NCI-H1105 (cell line): ENCODE results near the gene LY9.

Experiments
- DNase-seq: peaks from one replicate; lab custom pipeline; 2025; lab: John Stamatoyannopoulos, UW

LY9 gene

DNA sequence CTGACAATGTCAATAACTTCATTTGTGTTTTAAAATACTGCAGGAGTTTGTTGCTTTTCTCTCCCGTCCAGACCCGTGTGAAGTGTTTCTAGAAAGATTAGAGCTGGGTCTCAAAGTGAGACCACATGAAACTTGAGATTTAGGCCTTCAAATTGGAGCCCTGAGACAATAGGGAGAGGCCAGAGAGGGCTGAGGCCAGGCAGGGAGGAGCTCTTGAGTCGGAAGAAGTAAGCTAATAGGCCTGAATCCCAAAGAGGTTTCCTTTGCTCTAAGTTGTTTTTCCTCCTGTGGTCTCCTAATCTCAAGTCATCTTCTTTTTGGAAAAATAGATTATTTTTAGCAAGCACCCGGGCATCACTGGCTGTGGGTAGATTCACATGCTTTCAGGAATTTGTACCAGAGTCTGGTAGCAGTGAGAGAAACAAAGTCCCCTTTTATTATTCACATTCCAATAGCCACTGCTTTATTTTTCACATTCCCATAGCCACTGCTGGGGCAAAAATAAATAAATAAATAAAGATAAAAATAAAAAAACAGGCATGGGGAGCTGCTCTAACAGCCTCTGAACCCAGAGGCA, 41.1 kb downstream of the LY9 start:
- no peak for DNase-seq

DNA sequence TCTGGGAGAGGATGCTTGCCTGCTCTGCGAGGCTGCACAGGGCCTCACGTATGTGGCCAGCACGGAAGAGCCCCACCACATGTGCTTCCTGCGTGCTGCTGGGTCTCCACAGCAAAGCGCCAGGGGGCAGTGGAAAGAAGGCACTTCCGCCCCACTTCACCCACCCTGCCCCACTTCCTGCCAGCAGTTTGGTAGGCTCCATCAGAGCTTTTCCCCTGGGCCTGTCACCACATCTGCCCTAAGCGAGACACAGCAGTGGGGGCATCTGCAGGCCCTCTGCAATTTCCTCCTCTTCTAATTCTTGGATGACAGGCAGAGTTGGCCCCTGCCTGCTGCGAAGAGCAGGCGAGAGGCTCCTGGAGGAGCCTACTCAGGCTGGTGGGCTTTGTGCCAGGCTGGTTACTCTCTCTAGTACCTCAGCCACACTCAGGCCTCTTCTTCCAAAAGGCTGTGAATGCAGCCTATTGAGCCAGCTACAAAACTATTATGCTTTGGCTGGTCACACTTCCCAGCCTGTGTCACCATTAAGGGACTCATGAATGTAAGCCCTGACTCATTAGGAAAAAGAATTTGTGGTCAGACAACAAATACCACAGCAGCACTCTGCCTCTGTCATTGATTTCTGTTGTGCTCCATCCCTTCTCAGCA, 41.7 kb downstream of the LY9 start:
- no peak for DNase-seq

DNA sequence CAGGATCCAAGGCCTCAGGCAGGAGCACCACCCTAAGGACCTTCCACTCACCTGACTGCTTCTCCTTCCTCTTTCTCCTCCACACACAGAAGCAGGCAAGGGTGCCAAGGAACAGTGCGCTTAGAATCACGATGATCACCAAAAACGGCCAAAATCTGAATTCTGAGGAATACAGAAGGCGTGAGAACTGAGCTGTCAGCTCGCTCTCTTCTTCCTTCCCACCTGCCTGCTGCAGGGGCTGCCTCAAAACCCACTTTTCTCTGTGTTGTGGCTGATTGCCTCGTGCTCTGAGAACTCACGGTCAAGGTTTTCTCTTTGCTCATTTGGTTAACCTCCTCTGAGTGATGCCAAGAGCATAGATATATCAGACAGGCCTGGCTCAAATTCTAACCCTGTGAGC, 42.9 kb downstream of the LY9 start:
- DNase-seq = no peak

DNA sequence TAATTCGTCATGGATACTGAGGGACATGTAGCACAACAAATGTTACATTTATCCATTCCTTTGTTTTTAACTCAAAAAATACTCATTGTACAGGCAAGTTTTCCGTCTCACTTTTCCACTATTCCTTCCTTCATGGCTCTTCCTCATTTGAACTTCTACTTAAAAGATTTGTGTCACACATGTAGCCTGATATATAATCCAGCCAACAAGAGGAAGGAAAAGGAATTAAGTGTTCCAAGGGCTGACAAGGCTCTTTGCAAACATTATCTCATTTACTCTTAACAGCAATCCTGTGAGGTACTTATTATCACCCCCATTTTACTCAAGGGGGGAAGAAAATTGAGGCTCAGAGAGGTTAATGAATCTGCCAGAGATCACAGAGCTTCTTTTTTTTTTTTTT, 43.8 kb downstream of the LY9 start:
- DNase-seq = no peak

DNA sequence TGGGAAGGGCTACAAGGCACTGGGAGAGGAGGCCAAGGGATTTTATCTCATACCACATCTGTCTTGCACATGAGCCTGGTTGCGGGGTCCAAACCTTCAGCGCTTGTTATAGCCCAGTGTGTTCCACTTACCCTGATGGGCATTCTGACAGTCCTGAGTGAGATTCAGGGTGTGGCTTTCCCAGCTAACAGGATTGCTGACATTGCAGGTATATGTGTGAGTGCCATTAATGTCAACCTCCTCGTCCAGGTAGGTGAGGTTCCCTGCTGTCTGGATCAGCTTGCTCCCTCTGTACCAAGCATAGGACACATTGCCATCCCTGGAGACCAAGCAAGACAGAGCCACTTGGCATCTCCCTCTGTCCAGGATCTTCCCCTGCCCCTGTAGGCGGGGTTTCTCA, 45.1 kb downstream of the LY9 start:
- no peak for DNase-seq

DNA sequence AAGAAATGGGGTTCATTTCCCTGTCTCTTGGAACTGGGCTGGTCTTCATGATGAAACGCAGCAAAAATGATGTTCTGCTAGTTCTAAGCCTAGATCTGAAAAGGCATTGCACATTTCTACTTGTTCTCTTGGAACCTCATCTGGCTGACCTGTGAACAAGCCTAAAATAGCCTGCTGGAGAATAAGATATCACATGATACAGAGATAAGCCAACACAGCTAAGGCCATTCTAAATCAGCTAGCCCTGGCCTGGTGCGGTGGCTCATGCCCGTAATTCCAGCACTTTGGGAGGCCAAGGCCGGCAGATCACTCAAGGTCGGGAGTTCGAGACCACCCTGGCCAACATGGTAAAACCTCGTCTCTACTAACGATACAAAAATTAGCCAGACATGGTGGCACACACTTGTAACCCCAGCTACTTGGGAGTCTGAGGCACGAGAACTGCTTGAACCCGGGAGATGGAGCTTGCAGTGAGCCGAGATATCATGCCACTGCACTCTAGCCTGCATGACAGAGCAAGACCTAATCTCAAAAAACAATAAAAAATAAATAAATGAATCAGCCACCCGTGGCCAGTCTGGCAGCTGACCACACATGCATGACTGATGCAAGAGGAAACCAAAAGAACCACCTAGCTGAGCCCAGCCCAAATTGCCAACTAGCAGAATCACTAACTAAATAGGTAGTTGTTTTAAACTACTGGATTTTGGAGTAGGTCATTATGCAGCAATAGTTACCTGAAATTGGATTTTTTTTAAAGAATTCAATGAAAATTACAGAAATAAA, 48.7 kb downstream of the LY9 start:
- no peak for DNase-seq

DNA sequence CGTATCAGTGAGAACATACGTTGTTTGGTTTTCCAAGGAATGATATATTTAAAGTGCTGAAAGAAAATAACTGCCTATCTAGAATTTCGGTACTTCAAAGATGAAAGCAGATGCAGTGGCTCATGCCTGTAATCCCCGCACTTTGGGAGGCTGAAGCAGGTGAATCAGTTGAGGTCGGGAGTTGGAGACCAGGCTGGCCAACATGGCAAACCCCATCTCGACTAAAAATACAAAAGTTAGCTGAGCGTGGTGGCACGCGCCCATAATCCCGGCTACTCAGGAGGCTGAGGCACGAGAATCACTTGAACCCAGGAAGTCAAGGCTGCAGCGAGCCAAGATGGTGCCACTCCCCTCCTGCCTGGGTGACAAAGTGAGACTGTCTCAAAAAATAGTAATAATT, 50.3 kb downstream of the LY9 start:
- DNase-seq = no peak

DNA sequence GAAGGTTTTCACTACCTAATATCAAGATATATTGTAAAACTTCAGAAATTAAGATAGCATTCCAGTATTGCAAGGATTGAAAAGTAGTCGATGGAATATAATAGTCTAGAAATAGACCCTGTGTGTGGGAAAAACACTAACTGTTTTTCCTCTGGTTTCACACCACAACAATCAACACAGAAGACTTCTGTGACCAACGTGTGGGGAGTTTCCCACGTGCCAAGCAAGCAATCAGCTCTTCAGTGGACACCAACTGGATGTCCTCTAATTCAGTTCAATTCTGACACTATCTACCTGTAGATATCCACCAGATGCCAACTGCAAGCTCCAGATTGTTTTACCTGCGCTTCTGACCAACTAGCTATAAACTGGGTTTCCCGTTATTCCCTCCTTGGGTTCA, 54.6 kb downstream of the LY9 start:
- no peak for DNase-seq

DNA sequence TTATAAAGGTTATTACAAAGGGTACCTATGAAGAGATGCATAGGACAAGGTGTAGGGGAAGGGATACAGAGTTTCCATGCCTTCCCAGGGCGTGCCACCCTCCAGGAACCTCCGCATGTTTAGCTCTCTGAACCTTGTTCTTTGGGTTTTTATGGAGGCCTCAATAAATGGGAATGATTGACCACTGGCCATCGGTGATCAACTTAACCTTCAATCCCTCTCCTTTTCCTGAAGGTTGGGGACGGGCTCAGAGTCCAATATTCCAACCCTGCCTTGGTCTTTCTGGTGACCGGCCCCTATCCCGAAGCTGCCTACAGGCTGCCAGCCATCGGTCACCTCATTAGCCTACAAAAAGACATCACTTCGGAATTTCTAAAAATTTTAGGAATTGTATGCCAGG, 55.0 kb downstream of the LY9 start:
- no peak for DNase-seq

DNA sequence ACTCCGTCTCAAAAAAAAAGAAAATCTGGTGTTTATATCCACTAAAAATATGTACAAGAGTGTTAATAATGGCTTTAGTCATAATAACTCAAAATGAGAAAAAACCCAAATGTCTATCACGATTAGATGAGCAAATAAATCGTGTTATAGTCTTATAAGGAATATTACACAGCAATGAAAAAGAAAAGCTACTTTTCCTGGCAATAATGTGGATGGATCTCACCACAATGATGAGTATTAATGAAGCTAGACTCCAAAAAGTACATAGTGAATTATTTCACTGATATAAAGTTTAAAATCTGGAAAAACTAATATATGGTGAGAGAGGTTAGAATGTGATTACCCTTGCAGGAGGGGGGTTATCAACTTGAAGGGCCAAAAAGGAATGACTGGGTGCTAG, 57.0 kb downstream of the LY9 start:
- no peak for DNase-seq

DNA sequence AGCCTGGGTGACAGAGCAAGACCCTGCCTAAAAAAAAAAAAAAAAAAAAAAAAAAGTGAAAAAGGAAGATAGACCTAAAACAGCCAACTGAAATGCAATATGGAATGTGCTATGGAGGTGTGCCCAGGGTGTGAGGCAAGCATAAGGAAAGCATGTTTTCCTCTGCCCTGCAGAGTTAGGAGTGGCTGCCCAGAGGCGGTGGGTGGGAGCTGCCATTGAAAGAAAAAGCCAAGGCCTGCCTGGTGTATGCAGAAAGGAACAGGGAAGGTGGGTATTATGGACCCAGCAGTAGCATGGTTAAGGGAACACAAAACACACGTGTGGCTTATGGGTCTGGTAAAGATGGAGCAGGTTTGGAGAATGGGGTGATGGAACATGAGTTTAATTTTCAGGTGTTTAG, 57.8 kb downstream of the LY9 start:
- DNase-seq = no peak

DNA sequence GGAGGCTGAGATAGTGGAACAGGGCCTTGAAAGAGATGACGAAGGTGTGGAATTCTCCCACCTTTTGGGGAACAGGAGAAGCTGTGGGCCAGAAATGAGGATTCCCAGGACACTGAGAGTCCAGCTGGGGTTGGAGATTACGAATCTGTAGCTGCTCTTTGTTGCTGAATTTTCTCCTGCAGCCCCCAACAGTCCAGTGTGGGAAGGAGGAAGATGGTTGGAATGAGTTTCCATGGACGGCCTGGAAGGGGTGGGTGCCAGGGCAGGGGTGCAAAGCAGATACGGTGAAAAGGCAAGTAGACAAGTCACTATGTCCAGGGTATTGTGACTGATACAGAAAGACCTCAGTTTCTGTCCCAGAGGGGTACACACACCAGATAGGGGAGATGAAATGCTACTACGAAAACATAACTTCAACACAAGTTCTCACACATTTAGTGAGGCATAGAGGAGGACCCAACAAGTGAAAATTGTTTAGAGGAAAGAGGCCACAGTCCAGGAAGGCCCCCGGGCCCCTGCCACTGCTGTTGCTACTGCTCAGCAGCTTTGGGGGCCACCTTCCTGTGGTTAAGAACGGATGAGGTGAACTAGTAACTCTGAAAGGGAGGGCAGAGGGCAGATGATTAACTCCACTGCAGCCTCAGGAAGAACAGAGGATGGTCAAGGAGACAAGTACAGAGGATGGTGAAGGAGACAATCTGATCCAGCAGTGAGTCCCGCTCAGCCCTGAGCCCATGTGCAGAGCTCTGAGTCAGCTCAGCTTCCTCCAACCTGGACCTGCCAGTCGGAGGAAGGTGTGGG, 59.4 kb downstream of the LY9 start:
- no peak for DNase-seq

DNA sequence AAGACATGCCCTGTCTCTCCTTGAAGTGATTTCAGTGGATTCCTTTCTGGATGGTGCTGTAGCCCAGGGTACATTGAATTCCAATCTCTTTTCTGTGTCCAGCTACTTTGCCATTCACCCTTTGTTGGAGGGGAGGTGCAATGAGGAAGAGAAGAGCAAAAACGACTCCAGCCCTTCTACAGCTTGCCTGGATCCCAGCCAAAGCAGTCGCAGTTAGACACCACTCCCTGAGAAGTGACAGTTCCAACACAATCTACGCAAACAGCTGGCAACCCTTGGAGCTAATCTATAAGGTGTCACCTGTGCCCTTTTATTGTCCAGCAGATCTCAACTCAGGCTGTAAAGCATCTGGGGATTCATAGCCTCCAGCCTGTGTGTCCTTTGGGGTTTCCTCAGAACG, 62.1 kb downstream of the LY9 start:
- DNase-seq = no peak

DNA sequence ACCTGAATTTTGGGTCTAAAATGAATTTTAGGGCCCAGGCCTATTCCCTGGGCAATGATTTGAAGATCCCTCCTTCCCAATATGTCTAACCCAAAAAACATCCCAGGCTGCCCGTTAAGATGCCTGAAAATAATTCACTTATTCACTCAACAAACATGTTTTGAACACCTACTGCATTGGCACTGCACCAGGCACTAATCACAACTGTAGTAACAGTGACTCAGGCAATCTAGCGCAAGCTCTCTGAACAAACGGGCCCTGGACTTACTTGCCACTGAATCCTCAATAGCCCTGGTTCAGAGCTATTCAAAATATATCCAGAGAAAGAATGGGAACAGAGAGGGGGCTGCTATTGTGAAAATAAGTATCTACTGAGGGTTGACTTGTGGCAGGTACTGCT, 62.5 kb downstream of the LY9 start:
- no peak for DNase-seq

DNA sequence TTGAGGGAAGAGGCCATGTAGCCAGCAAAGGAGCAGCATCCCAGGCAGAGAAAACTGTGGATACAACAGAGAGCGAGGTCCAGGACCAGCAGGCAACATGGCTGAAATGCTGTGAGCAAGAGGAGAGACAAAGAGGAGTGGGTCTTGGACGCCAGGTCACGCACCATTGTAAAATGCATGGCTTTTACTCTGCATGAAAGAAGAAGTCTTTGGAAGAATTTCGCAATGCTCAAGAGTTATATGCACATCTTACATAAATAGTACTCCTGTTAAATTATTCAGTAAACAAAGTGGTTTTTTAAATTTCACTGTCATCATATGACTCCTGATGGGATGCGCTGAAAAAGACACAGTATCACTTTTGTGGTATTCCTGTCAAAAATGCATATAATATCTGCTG, 63.2 kb downstream of the LY9 start:
- no peak for DNase-seq

DNA sequence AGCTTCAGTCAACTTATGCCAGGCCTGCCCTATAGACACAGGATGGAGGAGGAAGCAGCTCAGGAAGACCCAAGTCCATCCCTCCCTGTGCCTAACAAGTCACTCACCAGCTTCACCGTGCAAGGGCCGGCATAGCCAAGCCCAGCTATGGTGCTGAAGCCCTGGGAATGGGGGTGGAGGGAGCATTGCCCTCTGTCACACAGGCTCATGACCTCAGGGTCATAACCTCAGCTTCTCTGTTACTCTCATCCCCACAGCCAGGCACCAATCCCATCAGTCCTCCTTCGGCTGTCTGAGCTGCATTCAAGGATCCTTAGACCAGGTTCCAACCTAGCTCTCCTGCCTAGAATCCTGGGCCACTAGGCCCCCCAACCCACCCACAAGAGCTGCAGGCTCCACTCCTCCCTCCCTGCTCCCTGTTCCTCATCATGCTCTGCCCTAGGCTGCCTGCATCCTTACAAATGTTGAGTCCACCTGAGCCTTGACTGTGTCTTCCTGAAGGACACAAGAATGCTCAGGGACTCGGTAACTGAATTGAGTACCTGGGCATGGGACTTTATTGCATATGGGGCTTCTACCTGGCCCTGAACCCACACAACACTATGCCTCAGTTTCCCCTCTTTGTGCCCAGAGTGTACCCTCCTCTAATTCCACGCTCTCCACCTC, 65.0 kb downstream of the LY9 start:
- DNase-seq = no peak

DNA sequence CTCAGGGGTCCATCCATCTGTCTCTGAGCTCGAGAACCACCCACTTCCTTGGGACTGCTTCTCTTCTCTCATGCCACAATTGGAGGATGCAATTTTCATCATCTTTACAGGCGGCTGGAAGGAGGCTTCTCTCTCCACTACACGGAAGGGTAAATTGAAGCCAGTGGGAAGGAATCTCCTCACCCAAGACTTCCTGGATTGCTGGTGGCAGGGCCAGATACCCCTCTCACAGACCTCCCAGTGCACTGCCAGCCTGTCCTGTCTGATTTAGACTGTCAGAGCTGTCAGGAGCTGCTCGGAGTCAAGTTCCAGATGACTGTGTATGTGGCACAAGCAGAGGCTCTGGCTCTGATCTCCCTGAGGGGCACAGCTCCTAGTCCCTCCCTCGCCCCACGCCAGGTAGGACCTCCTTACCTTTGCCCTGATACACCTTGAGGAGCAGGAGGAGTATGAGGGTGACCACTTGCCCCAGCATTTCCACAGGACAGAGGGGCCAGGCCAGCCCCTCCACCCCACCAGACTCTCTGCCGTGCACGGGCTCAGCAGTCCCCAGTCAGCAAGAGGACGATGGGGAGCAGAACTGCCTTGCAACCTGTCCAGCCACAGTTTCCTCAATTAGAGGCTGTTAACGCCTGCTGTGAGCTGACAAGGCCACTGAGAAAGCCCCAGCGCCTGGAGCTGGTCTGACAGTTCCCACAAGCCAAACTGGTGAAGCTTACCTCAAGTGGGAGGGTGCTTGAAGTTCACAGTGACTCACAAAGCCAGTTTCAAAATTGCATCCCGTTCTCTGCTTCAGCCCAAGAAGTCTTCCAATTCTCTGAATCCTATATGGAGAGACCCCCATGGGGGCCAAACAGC, 66.5 kb downstream of the LY9 start, which contains the start of gene CD244:
TSS of gene CD244 (minus strand) at position 685 of the 858 bp plus-strand sequence. CDS start at position 475, 210 bp downstream.
- no peak for DNase-seq

DNA sequence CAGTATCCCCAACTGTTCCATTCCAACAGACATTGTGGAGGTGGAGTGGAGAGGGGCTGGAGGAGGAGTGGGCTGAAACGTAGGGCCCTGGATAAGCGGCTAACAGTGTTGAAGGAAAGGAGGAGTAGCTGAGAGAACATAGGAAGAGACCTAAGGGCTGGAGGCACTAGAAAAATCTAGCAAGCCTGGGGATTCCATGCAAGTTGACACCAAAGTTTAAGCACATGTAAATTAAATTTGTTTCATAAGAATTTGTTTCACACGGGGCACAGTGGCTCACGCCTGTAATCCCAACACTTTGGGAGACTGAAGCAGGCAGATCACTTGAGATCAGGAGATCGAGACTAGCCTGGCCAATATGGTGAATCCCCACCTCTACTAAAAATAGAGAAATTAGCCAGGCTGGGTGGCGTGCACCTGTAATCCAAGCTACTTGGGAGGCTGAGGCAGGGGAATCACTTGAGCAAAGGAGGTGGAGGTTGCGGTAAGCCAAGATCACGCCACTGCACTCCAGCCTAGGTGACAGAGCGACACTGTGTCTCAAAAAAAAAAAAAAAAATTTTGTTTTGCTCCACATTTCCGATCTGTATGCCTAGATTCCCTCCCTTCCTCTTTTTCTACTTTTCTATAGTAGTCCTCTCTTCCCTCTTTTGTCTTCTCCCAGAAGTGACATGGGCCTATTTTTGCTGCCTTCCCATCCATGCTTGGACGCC, 67.2 kb downstream of the LY9 start:
- no peak for DNase-seq

DNA sequence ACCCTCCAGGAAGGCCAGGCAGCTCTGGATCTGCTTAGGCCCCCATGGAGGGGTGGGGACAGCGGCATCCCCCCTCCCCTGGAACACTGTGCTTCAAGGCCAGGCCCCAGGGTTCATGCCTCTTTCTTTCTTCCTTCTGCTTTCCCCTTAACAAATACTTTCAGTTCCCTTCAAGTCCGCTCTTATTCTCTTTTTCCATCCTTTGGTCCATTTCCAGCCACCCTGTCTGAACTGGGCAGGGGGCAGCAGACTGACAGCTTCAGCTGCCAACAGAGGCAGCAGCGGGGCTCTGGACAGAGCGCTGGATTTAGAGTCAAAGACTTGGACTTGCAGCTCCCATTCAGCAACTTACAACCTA, 67.8 kb downstream of the LY9 start:
- no peak for DNase-seq

DNA sequence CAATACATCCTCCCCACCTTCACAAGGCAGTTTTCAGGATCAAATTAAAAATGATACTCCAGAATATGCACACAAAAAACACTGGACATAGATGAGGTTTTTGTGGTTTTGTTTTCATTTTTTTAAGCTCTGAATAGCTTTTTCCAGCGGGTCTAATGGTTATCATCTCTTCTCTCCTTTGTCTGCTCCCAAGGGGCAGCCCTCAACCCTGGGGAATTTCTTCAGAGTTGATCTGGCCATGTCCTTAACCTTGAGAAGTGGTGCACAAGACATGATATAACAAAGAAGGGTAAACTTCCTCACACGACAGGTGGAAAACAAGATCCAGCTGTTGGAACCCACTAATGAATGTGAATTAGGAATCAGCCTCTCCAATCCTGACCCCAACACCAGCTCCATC, 68.2 kb downstream of the LY9 start:
- no peak for DNase-seq

DNA sequence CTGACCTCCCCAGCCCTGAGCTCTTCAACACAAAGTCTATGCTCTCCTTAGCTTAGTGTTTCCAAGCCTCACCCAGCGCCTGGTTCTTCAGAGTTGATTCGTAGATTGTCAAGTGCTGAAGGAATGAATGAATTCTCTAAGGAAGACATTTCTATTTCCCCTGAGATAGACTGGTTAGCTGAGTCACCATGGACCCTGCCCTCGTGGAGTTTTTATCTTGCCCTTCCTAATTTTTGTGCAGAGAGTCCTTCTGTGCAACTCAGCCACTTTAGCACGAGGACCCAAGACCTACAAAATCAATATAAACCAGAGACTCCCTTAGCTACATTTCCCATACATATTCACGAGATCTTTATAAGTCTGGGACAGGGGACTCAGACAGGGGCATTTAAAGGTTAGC, 69.4 kb downstream of the LY9 start:
- no peak for DNase-seq
